ENCODE data around the gene TBX6.
A peak's percentile ranks its signal among the peaks of the same experiment; 100 is the strongest.
"Not testable (repeated sequence)": the region's sequence is repeated elsewhere in the genome, so short reads cannot be mapped to it uniquely, and the experiment has no call there.

The TBX6 gene

DNA sequence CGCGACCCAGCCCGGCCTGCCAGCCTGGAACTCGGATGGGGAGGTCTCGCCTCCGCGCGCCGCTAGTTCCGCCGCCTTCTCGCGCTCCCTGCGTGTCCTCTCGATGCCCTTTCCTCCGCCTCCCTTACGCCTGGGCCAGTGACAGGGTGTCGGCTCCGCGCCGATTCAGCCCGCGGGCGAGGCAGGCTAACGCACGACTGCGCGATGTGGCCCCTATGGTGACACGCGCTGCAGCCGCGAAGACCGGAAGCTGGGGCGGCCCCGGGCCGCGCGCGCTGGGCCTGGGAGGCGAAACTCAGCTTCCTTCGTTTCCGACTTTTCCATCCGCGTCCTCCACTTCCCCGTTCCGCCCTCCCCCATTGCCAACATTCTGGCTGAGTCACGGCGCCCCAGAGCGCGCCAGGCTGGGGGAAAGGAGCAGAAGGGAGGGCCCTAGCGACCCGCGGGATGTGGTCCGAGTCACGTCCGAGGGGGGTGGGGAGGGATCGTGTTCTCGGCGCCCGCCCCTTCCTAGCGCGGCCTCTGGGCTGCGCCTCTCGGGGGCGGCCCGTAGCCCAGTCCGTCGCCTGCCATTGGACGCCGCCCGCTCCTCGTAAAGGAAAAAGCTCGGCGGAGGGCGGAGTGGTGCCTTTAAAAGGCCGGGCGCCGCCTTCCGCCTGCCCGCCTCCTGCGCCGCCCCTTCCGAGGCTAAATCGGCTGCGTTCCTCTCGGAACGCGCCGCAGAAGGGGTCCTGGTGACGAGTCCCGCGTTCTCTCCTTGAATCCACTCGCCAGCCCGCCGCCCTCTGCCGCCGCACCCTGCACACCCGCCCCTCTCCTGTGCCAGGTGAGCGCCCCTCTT is 26.4 kb downstream of the TBX6 start, which contains the start of gene ALDOA:
TSS of gene ALDOA (plus strand) at position 659 of the 841 bp plus-strand sequence. CDS start 1,138 bp downstream, outside the sequence.
- DNase-seq: peak; percentile 95

DNA sequence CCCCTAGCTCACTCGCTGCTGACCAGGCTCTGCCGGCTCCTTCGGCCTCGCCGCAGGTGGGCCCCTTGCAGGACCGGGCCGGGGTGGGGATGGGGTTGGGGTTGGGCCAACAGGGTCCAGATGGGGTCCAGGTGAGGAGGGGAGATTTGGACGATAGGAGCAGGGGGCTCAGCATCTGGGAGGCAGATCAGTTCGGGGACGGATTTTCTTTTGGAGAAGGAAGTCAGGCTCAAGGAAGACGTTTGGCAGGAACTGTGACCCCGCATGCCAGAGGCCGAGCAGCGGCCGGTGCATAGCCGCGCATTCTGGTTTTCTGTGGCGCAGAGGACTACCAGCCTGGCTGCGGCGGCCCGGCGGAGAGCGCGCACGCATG is 27.0 kb downstream of the TBX6 start:
- DNase-seq: no peak

DNA sequence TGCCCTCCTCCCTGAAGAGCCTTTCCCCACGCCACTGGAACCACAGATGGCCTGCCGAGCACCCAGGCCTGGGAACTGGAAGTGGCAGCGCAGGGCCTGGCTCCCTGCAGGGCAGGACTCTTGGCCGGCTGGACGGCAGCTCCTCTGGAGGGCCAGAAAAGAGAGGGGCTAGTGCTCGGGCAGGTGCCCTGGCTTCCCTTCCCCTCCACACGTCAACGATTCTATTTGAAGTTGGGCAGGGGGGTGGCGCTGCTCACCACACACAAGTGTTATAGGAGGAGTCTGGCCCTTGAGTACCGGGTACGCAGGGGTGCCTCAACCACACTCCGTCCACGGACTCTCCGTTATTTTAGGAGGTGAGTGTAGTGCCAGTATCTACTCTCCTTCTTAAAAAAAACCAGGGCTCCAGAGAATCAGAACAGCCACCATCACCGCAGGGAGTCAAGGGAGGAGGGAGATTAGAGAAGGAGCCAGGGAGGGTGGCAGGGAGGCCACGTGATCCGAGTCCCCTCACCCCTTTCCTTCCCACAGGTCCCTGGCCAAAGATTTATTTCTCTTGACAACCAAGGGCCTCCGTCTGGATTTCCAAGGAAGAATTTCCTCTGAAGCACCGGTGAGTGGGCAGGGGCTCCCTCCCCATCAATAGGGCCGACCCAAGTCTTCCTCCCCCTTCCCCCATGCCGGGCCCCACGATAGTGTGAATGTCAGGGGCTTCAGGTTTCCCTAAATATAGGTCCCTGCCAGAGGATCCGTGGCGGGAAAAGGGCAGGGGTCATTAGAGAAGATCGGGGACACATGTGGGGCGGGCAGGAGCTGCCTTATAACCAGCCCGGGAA is 27.6 kb downstream of the TBX6 start:
- DNase-seq: peak; percentile 78

DNA sequence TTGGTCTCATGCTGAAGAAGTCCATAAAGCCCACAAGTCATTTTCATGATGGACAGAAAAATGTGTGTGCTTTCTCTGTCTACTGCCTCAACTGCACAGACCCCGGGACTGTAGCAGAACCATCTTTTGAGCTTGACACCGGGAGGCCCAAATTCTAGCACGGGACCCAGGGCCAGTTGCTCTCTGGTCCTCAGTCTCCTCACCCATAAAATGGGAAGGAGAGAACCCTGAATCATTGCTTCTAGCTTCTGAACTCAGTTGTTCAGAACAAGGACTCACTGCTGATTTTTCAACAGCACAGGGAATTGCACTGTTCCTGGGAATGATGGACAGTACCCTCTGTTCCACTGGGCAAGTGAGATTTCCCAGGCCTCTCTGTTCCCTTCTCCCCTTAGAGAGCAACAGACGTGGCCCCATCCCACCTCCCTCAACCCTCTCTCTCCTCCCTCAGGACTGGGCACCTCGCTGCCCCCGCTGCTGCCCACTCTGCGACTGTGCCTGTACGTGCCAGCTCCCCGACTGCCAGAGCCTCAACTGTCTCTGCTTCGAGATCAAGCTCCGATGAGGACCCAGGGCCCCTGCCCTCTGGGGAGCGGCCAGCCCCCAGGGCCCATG is 28.3 kb downstream of the TBX6 start:
- DNase-seq: no peak

DNA sequence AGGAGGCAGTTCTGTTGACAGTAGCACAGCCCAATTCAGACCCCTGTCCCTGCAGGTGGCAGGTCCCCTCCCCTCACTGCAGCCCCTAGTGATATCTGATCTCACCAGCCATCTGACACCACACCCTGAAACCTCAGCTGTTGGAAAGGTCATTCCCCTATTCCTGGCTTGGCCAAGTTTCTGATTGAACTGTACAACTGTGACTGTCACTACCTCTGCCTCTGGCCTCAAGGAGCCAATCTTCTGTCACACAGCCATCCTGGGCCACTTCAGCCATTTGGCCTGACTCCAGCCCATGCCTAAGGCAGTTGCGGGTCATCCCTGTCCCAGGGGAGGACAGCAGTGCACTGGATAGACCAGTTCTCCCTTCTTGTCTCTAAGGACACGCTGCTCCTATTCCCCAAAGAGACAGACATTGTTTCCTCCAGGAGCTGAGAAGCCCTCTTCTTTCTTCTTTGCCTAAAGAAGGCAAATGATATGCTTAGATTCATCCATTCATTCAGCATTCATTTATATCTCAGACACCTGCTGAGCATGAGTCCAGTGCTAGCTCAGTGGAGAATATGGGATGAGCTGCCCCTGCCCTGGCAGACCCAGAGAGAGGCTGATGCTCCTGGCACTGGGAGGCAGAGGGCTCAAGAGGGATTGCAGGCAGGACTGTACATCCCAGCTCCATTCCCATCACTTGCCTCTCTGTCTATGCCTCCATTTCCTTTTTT is 30.7 kb downstream of the TBX6 start:
- no peak for DNase-seq

DNA sequence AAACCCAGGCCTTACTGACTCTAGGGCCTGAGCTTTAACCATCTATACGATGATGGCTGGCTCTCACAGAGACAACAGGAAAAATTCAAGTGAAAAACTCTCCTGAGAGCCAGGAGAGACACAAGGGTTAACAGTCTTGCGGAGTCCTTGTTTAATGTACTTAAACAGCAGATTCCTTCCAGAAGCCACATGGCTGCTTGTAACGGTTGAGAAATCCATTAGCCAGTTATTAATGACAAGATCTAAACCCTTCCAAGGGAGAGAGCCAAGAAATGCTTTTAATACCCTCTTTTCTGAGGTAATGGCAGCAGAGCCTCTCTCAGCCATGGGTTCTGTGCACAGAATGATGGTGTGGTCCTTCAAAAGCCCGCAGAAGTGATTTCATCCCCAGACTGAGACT is 31.4 kb downstream of the TBX6 start:
- no peak for DNase-seq

DNA sequence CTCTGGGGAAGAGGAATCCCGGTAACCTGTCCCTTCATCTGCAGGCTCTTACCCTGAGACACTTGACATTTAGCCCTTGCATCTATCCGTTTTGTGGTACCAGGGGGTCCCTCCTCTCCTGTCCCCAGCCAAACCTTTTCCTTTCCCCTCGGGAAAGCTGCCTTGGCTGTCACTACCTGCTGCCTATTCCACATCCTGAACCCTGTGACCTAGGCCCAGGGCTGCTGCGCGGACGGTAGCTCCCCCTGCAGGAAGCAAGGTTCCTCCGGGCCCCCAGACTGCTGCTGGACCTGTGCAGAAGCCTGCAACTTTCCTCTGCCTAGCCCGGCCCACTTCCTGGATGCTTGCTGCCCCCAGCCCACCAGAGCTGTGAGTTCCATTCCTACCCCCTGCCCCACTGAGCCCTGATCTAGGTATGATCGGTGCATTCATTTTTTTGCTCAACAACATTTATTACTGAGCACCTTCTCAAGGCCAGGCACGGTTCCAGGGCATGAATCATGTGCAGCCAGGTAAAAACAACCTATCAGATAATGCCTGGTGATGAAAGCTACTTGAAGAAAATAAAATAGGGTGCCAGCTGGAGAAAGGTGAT is 36.7 kb downstream of the TBX6 start:
- DNase-seq: peak; percentile 55

DNA sequence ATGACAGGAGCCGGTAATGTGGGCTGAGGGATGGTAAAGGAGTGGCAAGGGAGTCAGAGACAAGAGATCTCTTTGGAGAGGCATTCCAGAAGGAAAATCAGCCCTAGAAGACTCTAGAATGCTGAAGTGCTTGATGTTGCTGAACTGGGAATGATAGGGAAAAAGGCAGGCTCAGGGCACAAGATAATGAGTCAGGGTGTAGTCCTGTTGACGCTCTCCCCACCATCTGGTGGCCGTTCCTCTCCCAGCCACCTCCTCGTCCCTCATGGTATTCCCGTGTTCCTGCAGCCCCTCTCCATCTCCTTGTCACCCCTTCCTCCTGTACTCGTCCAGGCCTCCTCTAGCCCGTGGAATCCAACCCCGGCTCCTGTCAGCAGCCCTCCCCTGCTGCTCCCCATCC is 37.3 kb downstream of the TBX6 start:
- no peak for DNase-seq

DNA sequence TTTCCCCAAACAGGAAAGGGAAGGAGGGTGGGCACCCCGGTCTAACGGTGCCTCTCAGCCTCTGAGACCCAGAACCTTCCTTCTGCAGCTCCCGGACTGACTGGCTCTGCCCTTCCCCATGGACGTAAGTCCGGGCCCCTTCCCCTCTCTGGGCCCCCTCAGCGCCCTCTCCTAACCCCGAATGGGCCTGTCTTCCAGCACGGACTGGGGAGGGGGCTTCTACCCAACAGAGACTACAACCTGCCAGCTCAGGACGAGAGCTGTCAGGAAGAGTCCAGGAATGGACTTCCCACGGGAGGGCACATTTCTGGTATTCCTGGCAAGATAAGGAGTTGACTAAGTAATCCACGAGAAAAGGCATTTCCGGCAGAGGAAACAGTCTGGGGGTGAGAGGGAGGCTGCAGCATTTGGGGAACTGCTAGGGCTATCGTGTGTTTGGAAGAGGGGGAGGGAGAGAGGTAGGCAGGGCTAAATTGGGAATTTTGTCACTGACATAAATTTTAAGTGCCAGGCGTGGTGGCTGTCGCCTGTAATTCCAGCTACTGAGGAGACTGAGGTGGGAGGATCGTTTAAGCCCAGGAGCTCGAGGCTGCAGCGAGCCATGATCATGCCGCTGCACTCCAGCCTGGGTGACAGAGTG is 38.2 kb downstream of the TBX6 start:
- no peak for DNase-seq

DNA sequence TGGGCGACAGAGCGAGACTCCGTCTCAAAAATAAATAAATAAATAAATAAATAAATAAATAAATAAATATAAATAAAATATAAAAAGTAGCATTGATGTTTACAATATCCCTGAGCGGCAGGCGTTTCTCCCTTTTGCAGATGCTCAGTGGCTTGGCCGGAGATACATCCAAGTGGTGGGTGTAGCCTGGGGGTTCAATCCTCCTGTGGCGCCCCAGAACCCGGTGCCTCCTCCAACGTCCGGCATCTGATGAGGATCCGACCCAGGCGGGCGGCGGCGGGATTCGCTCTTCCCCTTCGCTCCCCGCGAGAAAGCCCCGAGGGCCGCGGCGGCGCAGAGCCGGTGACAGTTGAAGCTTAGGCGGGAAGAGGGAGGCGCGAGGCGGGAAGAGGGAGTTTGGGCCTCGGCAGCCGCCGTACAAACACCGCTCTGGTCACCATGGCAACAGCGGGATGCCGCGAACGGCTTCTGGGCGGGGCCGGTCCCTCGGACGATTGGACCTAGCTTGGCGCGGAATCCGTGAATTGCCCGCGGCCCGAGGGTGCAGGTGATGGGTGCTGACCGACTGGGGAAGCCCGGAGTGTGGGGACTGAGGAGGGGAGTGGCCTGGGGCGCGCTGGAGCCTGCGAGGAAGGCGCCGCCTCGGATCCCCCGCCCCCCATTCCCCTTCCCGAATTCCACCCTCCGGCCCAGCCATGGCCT is 38.9 kb downstream of the TBX6 start:
- DNase-seq: peak; percentile 91

DNA sequence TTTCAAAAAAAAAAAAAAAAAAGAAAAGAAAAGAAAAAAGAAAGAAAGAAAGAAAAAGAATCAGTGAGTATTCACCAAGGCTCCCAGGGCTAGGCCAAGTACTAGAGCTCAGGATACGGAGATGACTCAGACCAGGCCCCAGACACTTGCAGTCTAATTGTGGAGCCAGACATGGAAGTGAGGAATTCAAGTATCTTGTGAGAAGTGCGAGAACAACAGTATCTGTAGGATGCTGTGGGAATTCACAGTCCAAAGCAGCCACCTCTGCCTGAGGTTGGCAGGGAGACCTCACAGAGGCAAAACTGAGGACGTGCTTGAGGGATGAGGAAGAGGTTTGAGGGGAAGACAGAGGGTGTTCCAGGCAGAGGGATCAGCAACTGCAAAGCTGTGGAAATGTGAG is 40.2 kb downstream of the TBX6 start:
- DNase-seq: no peak

DNA sequence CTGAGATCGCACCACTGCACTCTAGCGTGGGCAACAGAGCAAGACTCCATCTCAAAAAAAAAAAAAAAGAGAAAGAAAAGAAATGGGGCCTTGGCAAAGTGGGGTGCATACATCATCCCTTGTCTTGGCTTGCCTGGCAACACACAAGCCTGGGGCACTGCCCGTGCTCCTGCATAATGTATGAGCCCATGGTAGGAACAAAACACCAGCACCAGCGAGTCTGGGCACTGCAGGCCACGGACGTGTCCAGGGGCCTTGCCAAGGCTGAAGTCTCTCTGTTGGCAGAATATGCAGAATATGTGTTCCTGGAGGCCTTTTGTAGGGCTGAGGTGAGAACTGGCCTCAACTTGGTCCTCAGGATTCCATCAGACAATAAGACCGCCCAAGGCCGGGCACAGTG is 41.9 kb downstream of the TBX6 start:
- no peak for DNase-seq

DNA sequence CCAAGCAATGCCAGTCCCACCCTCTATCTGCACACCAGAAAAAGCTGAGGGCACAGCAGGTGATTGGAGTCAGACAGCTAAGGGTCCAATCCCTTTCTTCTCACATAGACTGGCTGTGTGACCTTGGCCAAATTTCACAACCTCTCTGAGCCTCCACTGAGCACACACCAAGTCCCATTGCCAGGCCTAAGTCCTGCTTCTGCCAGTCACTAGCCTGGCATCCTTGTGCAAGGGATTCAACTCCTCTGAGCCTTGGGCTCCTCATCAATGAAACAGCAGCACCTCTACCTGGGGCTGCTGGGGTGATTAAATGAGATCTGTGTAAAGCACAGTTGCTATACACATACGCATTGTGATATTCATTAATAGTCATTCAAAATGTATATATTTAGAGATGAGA is 45.1 kb downstream of the TBX6 start:
- DNase-seq: no peak

DNA sequence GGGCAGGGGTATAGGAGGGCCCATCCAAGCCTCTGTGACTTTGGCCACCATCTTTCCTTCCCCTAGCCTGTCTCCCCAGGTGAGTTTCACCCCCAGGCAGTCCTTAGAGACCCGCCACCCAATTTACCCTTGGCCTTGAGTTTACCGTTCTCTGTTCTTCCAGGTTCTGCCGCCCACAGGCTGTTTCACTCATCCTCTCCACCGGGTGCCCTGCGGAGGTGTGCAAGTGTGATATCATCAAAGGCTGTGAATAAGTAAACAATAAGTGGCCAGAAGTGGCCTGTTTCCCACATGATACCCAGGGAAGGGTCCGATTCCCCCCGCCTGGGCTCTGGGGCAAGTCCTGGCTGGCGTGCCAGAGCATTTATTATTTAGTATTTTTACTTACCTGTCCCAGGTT is 45.5 kb downstream of the TBX6 start:
- no peak for DNase-seq

DNA sequence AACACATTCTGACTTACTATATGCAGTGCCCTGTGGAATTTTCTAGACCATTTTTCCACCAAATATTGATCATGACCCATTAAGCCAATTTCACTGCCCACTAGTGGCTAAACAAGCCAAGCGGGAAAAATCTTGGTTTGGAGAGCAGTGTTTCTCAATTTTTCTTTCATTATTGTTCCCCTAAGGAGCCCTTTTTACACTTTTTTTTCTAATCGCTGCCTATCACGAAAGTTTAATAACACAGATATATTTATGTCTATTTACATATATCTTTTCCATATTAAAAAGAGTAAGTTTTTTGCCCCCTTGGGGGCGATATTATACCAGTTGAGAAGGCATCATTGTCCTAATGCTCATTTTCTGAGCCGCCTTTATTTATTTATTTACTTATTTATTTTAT is 49.9 kb downstream of the TBX6 start:
- peak; percentile 57 for DNase-seq

DNA sequence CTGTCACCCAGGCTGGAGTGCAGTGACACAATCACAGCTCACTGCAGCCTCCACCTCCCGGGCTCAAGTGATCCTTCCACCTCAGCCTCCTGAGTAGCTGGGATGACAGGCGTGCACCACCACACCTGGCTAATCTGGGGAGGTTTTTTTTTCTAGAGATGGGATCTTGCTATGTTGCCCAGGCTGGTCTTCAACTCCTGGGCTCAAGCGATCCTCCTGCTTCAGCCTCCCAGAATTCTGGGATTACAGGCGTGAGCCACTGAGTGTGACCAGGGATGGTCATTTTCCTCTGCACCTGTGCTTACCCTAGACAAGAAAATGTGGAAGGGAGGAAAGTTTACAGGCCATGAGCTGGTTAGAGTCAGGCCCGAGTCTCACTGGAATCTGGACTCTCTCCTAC is 51.0 kb downstream of the TBX6 start:
- not testable (repeated sequence) for DNase-seq

DNA sequence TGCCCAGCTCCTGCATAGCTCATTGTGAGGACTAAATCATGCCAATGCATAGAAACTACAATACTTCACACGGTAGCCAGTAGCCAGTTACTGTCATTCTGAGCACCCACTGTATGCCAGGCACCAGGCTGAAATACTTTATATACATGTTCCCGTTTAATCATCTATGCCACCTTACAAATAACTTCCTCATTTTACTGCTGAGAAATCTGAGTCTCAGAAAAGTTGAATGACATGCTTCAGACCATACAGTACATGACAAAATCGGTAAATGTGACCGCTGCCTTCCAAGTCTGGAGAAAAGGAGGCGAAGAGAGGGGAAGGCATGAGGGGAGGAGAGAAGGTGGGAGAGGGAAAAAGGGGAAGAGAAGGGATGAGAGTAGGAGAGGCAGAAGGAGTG is 51.5 kb downstream of the TBX6 start:
- no peak for DNase-seq

Data from CD4-positive, alpha-beta T cell treated with Interleukin-10 for 1 hour (primary cell).